HG03025 (cell line): ENCODE results near the gene CD53.
"Not testable (repeated sequence)": the region's sequence is repeated elsewhere in the genome, so short reads cannot be mapped to it uniquely, and the experiment has no call there.

Experiments
- ATAC-seq: cut with Tn5 transposase; IDR thresholded peaks from one replicate; pipeline ENCODE4 v1.9.1; 2021; ENCODE audit warnings: mild to moderate bottlenecking, moderate library complexity; ENCODE audit not compliant: unreplicated experiment, low FRiP score

Gene CD53

DNA sequence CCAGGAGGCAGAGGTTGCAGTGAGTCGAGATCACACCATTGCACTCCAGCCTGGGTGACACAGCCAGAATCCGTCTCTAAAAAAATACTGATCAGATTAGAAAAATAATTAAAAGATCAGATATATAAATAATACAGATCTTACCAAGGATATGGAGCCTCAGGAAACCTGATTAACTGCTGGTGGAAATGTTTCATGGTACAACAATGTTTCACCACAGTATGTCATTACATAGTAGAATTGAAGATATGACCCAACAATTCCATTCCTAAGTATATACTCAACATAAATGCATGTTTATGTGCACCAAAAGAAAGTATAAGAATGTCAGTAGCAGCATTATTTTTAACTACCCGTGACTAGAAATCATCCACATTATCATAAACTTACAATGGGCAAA is 41.7 kb downstream of the CD53 start:
- no peak for ATAC-seq

DNA sequence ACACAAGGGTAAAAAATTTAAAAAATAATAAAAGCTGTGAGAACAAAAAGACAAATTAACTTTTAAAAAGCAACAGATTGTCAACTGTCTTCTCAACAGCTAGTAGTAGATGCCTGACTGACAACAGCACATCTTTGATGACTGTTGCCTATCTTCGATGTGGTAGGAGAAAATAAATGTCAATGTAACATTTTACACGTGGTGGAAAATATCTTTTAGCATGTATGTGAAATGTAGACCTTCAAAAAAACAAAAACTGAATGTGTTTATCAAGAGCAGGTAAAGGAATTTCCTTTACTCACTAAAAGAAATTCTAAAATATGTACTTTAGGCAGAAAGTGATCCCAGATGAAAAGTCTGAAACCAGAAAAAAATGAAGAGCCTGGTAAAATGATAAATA is 42.9 kb downstream of the CD53 start:
- ATAC-seq = no peak

- ATAC-seq = no peak
Measured at GRCh38 chr1:110916274-110916668, 43.3 kb downstream of the CD53 start.

GRCh38 chr1:110916669-110917306 is 43.8 kb downstream of the CD53 start:
- ATAC-seq = no peak

GRCh38 chr1:110918016-110918415 is 45.1 kb downstream of the CD53 start:
- no peak for ATAC-seq

GRCh38 chr1:110921953-110922352 is 49.0 kb downstream of the CD53 start:
- ATAC-seq = no peak

- ATAC-seq = no peak
Measured at GRCh38 chr1:110927484-110928075, 54.6 kb downstream of the CD53 start.

DNA sequence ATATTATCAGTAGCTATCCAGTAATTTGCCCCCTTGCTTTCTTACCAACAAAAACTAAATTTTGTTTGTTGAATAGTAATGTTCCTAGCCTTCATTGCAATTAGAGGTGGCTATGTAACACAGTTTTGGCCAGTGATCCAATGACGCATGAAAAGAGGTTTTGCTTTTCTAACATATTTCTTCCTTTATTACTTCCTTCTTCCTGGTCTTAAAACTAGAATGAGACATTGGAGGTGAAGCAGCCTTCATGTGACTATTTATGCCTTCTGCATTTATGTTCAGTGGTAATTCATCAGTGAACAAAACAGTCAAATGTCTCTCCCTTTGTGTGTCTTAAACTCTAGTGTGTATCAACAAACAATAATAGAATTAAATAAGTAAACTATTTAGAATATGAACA is 55.2 kb downstream of the CD53 start:
- no peak for ATAC-seq

- ATAC-seq = no peak
Measured at GRCh38 chr1:110928904-110929303, 56.0 kb downstream of the CD53 start.

DNA sequence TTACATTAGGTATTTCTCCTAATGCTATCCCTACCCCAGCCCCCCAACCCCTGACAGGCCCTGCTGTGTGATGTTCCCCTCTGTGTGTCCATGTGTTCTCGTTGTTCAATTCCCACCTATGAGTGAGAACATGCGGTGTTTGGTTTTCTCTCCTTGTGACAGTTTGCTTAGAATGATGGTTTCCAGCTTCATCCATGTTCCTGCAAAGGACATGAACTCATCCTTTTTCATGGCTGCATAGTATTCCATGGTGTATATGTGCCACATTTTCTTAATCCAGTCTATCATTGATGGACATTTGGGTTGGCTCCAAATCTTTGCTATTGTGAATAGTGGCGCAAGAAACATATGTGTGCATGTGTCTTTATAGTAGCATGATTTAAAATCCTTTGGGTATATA is 58.1 kb downstream of the CD53 start:
- not testable (repeated sequence) for ATAC-seq

DNA sequence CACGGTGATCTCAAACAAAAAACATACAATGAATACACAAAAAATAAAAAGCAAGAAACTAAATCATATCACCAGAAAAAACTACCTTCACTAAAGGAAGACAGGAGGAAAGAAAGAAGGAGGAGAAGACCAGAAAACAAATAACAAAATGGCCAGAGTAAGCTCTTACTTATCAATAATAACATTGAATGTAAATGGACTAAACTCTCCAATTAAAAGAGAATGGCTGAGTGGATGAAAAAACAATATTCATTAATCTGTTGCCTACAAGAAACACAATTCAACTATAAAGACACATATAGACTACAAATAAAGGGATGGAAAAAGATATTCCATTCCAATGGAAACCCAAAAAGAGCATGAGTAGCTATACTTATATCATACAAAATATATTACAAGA is 63.6 kb downstream of the CD53 start:
- no peak for ATAC-seq

- ATAC-seq = no peak
Measured at GRCh38 chr1:110944806-110945205, 71.9 kb downstream of the CD53 start.

DNA sequence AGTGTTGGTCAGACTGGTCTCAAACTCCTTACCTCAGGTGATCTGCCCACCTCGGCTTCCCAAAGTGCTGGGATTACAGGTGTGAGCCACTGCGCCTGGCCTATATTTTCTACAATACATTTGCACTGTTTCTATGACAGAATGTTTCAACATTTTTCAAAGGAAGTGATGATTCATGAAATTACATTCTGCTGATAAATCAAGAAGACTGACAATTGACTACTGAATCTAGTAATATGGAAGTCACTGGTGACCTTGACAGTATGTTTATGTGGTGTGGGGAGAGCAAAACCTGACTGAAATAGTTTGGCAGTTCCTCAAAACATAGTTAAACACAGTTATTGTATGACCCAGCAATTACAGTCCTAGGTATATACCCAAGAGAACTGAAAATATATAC is 72.7 kb downstream of the CD53 start:
- no peak for ATAC-seq

GRCh38 chr1:110948038-110948810 is 75.3 kb downstream of the CD53 start:
- ATAC-seq = no peak
